OCI-LY3 (cell line): Measurements from ENCODE around the gene PER3.

Experiments
- H2AFZ ChIP-seq: fragments of 200-600, 300-600 bp; shearing (Covaris generic); 2 replicates; pipeline ENCODE4 v1.6.0; 2014; ENCODE audit warnings: antibody characterized with exemption, low read depth, low read length
- H3K27ac ChIP-seq: fragments of 200-600, 300-600 bp; sonication (generic); 2 replicates; pipeline ENCODE4 v1.5.1; 2014; ENCODE audit warnings: mild to moderate bottlenecking, low read length, moderate library complexity, mixed read lengths
- H3K27me3 ChIP-seq: fragments of 200-600, 300-600 bp; sonication (generic); 2 replicates; pipeline ENCODE4 v1.6.1; 2014; ENCODE audit warnings: low read depth, low read length, mixed read lengths
- H3K36me3 ChIP-seq: fragments of 200-600, 300-600 bp; sonication (generic); replicated peaks from 2 replicates; pipeline ENCODE3; 2014; ENCODE audit warnings: low read depth, low read length, mixed read lengths
- H3K4me1 ChIP-seq: fragments of 300-600, 200-600 bp; sonication (generic); 2 replicates; pipeline ENCODE4 v1.6.1; 2014; ENCODE audit warnings: low read length, mixed read lengths
- H3K4me2 ChIP-seq: fragments of 200-600, 300-600 bp; sonication (generic); 2 replicates; pipeline ENCODE4 v1.6.1; 2014; ENCODE audit warnings: low read length, mixed read lengths
- H3K4me3 ChIP-seq: fragments of 300-600, 200-600 bp; sonication (generic); 2 replicates; pipeline ENCODE4 v1.5.1; 2014; ENCODE audit warnings: antibody characterized with exemption, mild to moderate bottlenecking, low read length, moderate library complexity
- H3K79me2 ChIP-seq: fragments of 300-600, 200-600 bp; shearing (Covaris generic); 2 replicates; pipeline ENCODE4 v1.6.1; 2014; ENCODE audit warnings: mild to moderate bottlenecking, low read length, mixed read lengths
- H3K9ac ChIP-seq: fragments of 300-600, 200-600 bp; shearing (Covaris generic); 2 replicates; pipeline ENCODE4 v1.6.0; 2014; ENCODE audit warnings: mild to moderate bottlenecking, low read length, moderate library complexity
- H3K9me3 ChIP-seq: fragments of 200-600, 300-600 bp; shearing (Covaris generic); 2 replicates; pipeline ENCODE4 v1.6.1; 2014; ENCODE audit warnings: low read length, mixed read lengths; ENCODE audit not compliant: insufficient read depth
- H4K20me1 ChIP-seq: fragments of 200-600, 300-600 bp; sonication (generic); 2 replicates; pipeline ENCODE4 v1.6.1; 2016; ENCODE audit warnings: low read length, mixed read lengths; ENCODE audit not compliant: insufficient read depth
- CTCF ChIP-seq: fragments of 200-600, 300-600 bp; sonication (generic); IDR thresholded peaks from 2 replicates; pipeline ENCODE4 v1.5.1; 2014; ENCODE audit warnings: antibody characterized with exemption, low read length, low read depth
- EZH2phosphoT487 ChIP-seq: fragments of 200-600 bp; shearing (Covaris generic); IDR thresholded peaks from 2 replicates; pipeline ENCODE4 v1.6.1; 2018; ENCODE audit warnings: antibody characterized with exemption, mixed run types, low read depth

PER3 gene

DNA sequence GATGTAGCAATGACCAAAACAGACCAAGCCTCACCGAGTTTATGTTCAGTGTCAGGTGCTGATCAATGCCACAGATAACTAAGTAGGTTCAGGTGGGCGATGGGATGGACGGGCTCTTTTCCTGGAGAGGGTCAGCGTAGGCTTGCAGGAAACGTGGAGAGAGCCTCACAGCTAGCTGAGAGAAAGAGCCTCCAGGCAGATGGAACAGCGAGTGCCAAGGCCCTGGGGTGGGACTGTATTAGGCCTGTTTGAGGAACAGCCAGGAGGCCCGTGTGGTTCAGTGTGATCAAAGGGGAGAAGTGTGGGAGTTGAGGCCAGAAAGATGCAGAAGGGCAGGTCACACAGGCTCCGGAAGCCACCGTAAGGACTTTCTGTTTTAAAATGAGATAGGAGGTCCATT lies 76.0 kb downstream of the PER3 start:
- TF ChIP-seq EZH2phosphoT487 (no peak), CTCF (no peak)
- H3K4me1 ChIP-seq, result no peaks in the 10 kb centered on the region
- H3K4me2 ChIP-seq, result no peak overlapping the region
- H3K9me3 ChIP-seq, result no peaks in the 10 kb centered on the region
- no peak overlapping the region for H2AFZ ChIP-seq
- H3K4me3 ChIP-seq, result no peak overlapping the region
- H3K79me2 ChIP-seq, result no peaks in the 10 kb centered on the region
- H3K36me3 ChIP-seq, result no peaks in the 10 kb centered on the region
- H3K27ac ChIP-seq, result no peak overlapping the region
- no peaks in the 10 kb centered on the region for H3K27me3 ChIP-seq
- H3K9ac ChIP-seq, result no peak overlapping the region
- no peaks in the 10 kb centered on the region for H4K20me1 ChIP-seq

DNA sequence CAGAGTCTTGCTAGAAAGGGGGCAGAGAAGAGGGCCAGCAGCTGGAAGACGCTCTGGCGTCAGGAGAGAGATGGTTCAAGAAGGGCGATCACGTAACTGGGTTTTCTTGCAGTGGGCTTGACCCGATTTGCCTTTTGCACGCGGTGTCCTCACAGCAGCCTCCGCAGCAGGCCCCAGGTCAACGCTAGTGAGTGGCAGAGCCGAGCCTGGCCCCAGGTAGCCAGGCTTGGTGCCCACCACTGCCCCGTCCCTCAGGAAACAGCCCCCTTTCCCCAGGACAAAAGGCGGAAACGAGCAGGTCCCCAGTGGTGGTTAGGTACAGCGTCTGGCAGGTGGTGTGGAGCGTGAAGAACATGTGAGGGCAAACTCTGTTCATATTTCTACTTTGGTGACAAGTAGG lies 77.4 kb downstream of the PER3 start:
- Histone ChIP-seq H3K4me3 (no peak overlapping the region), H3K36me3 (no peaks in the 10 kb centered on the region), H3K27ac (no peak overlapping the region), H3K27me3 (no peaks in the 10 kb centered on the region), H3K9me3 (no peaks in the 10 kb centered on the region), H3K79me2 (no peaks in the 10 kb centered on the region), H3K4me1 (no peaks in the 10 kb centered on the region), H2AFZ (no peak overlapping the region), H4K20me1 (no peaks in the 10 kb centered on the region), H3K4me2 (no peak overlapping the region), H3K9ac (no peak overlapping the region)
- TF ChIP-seq EZH2phosphoT487, result no peak

DNA sequence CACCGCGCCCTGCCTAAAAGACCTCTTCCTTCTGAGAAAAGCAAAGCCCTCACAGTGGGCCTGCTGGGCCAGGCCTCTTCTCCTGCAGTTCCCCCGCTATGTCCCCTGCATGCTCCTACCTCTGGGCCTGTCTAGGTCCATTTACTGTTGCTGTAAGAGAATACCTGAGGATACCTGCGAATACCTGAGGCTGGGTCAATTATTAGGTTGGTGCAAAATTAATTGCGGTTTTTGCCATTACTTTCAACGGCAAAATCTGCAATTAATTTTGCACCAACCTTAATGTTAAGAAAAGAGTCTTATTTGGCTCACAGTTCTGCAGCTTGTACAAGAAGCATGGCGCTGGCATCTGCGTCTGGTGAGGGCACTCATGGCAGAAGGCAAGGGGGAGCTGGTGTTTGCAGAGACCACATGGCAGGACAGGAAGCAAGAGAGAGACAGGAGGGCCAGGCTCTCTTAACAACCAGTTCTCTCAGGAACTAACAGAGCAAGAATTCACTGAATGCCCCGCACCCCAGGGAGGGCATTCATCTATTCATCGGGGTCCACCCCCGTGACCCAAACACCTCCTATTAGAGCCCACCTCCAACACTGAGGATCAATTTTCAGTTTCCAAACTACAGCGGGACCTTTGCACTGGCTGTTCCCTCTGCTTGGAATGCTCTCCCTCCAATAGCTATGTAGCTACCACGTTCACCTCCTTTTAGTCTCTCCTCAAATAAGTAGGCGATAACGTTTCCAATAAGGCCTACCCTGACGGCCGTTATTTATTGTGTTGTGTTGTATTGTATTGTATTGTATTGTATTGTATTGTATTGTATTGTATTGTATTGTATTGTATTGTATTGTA lies 78.3 kb downstream of the PER3 start:
- no peak overlapping the region for H3K4me3 ChIP-seq
- no peaks in the 10 kb centered on the region for H3K27me3 ChIP-seq
- H3K9ac ChIP-seq, result no peak overlapping the region
- TF ChIP-seq CTCF (no peak), EZH2phosphoT487 (no peak)
- no peak overlapping the region for H3K4me2 ChIP-seq
- H3K4me1 ChIP-seq, result no peaks in the 10 kb centered on the region
- no peaks in the 10 kb centered on the region for H3K9me3 ChIP-seq
- H2AFZ ChIP-seq, result no peak overlapping the region
- no peaks in the 10 kb centered on the region for H4K20me1 ChIP-seq
- no peaks in the 10 kb centered on the region for H3K36me3 ChIP-seq
- no peak overlapping the region for H3K27ac ChIP-seq
- no peaks in the 10 kb centered on the region for H3K79me2 ChIP-seq

DNA sequence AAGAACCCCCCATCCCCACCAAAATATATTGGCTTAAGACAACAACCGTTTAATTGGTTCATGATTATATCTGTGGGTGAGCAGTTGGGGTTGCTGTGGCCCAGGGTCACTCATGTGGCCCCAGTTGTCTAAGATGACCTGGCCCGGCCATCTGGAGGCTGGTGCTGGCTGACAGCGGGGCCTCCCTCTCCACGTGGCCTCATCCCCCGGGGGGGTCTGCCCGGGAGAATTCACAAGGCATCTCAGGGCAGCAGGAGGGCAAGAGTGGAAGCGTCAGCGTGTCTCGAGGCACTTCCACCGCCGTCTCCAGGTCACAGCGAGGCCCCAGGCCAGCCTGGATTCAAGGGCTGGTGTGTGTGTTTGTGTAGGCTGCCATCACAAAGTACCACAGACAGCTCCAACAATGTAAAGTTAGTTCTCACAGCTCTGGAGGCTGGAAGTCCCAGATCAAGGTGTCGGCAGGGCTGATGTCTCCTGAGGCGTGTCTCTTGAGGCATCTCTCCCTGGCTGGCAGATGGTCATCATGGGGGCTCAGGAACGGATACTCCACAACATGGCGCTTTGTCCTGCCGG lies 79.8 kb downstream of the PER3 start:
- Histone ChIP-seq H4K20me1 (no peaks in the 10 kb centered on the region), H3K4me1 (no peaks in the 10 kb centered on the region), H3K27ac (no peak overlapping the region), H3K36me3 (no peaks in the 10 kb centered on the region), H3K9me3 (no peaks in the 10 kb centered on the region), H3K4me2 (no peak overlapping the region), H2AFZ (no peak overlapping the region), H3K27me3 (no peaks in the 10 kb centered on the region), H3K4me3 (no peak overlapping the region), H3K79me2 (no peaks in the 10 kb centered on the region), H3K9ac (no peak overlapping the region)
- TF ChIP-seq CTCF (no peak), EZH2phosphoT487 (no peak)
